ENCODE results near the gene VPS4A.
"Not testable (repeated sequence)": the region's sequence is repeated elsewhere in the genome, so short reads cannot be mapped to it uniquely, and the experiment has no call there.

Gene VPS4A

DNA sequence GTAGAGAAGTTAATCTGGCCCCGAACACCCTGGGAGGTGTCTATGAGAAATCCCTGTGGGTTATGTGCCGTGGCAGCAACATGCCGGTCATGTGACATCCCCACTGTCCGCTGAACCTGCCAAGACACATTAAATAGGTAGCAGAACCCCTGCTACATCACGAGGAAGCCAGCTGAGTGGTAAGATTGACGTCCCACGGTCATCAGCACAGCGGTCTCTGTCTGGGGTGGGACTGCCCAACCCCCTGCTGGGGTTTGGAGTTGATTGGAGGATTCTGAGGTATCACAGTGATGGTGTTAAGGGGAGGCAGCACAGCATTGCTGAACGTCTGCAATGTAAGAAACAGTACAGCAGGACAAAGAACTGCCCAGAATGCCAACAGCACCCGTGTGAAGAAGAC, 38.4 kb downstream of the VPS4A start:
- no peak for FAIRE-seq
- TF ChIP-seq POLR2A (IDR thresholded peaks at IDR 0.05; ENCODE audit: low read depth, low read length): no peak
- no peak for DNase-seq (ENCODE audit: insufficient read length, low spot score)

DNA sequence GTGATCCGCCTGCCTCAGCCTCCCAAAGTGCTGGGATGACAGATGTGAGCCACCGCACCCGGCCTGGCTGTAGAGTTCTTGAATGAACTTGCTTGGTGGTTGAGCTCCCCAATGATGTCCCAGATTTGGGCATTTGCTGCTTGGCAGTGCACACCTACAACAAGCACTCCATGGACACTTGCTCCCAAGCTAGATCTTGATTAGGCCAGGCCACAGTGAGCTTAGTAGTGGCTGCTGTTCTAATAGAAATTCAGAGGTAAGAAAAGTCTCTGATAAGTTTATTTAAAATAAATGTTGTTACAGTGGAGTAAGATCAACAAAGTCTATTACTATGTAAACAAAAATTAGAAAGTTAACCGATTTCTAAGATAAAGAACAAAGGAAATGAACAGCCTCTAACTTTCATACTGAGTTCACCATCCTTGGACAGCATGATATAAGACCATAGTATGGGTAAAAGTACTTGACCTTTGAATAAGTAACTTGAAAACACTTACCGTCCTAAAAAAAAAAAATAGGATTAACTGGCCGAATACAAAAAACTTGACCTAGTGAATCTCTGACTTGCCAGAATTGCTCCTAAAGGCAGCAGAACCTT, 39.5 kb downstream of the VPS4A start:
- no peak for TF ChIP-seq POLR2A (IDR thresholded peaks at IDR 0.05; ENCODE audit: low read depth, low read length)
- DNase-seq (ENCODE audit: insufficient read length, low spot score): no peak
- FAIRE-seq: no peak

- DNase-seq (ENCODE audit: insufficient read length, low spot score) (no peak), FAIRE-seq (no peak)
- no peak for TF ChIP-seq POLR2A (IDR thresholded peaks at IDR 0.05; ENCODE audit: low read depth, low read length)
These were observed 40.3 kb downstream of the VPS4A start, which contains the start of gene TMED6 for GRCh38 chr16:69351309-69352027. TMED6 (minus strand) TSS chr16:69351786; CDS start chr16:69351753, 33 bp downstream.

DNA sequence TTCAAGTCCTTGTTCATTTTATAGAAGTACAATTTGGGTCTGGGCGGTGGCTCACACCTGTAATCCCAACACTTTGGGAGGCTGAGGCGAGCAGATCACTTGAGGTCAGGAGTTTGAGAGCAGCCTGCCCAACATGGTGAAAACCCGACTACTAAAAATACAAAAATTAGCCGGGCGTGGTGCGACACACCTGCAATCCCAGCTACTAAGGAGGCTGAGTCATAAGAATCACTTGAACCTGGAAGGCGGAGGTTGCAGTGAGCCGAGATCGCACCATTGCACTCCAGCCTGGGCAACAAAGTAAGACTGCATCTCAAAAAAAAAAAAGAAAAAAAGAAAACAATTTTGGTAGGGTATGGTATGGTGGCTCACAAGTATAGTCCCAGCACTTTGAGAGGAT, 48.9 kb downstream of the VPS4A start:
- DNase-seq (ENCODE audit: insufficient read length, low spot score); FAIRE-seq: not testable (repeated sequence)

- DNase-seq (ENCODE audit: insufficient read length, low spot score): no peak
- no peak for TF ChIP-seq POLR2A (IDR thresholded peaks at IDR 0.05; ENCODE audit: low read depth, low read length)
- no peak for FAIRE-seq
These were observed 52.1 kb downstream of the VPS4A start for GRCh38 chr16:69363281-69363717.

GRCh38 chr16:69364088-69364487, 52.9 kb downstream of the VPS4A start:
- DNase-seq (ENCODE audit: insufficient read length, low spot score) (no peak), FAIRE-seq (no peak)
- TF ChIP-seq POLR2A (IDR thresholded peaks at IDR 0.05; ENCODE audit: low read depth, low read length): no peak

DNA sequence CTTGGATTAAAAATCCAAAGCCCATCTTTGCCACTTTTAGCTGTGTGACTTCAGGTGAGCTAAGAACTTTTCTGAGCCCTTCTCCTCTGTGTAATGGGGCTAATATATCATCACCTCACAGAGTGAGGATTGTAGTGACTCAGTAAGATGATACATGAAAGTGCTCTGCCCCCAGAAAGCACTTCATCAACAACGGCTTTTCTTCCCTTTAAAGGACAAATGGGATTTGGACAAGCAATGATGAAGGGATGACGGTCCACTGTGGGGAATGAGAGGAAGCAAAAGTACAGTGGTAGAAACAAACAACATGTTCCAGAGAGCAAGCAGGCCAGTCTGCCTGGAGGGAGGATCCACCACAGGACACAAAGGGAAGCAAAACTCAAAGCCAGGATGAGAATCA, 54.8 kb downstream of the VPS4A start:
- no peak for TF ChIP-seq POLR2A (IDR thresholded peaks at IDR 0.05; ENCODE audit: low read depth, low read length)
- FAIRE-seq (no peak), DNase-seq (ENCODE audit: insufficient read length, low spot score) (no peak)

- TF ChIP-seq POLR2A (IDR thresholded peaks at IDR 0.05; ENCODE audit: low read depth, low read length): no peak
- FAIRE-seq: no peak
These were observed 55.3 kb downstream of the VPS4A start for GRCh38 chr16:69366431-69366830.

GRCh38 chr16:69367980-69368379, 56.8 kb downstream of the VPS4A start:
- TF ChIP-seq POLR2A (IDR thresholded peaks at IDR 0.05; ENCODE audit: low read depth, low read length): no peak
- DNase-seq (ENCODE audit: insufficient read length, low spot score): no peak
- no peak for FAIRE-seq

More at GRCh38 chr16:69366431-69366830, 55.3 kb downstream of the VPS4A start:
- DNase-seq (ENCODE audit: insufficient read length, low spot score): no peak

DNA sequence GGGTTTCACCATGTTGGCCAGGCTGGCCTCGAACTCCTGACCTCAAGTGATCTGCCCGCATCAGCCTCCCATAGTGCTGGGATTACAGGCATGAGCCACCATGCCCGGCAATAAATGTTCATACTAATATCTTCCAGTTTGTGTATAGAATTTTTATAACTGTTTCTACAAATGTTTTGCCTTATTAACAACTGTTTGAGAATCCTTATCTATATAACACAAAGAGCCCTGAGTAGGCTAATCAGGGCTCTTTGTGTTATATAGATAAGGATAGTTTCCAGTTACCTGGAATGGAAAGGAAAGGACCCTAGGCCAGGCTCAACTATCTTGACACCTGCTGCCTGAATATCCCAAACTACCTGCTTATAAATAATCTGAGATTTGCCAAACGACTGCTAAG, 57.7 kb downstream of the VPS4A start:
- no peak for TF ChIP-seq POLR2A (IDR thresholded peaks at IDR 0.05; ENCODE audit: low read depth, low read length)
- FAIRE-seq: no peak

GRCh38 chr16:69371564-69371963, 60.4 kb downstream of the VPS4A start:
- no peak for DNase-seq (ENCODE audit: insufficient read length, low spot score)
- no peak for TF ChIP-seq POLR2A (IDR thresholded peaks at IDR 0.05; ENCODE audit: low read depth, low read length)
- no peak for FAIRE-seq

More for the DNA sequence above, 57.7 kb downstream of the VPS4A start:
- DNase-seq (ENCODE audit: insufficient read length, low spot score): no peak

GRCh38 chr16:69373019-69373418, 61.9 kb downstream of the VPS4A start:
- FAIRE-seq: no peak

More at GRCh38 chr16:69373019-69373418, 61.9 kb downstream of the VPS4A start:
- TF ChIP-seq POLR2A (IDR thresholded peaks at IDR 0.05; ENCODE audit: low read depth, low read length): no peak
- DNase-seq (ENCODE audit: insufficient read length, low spot score): no peak
